ENCODE measurements around the gene NBPF1.
"Not testable (repeated sequence)": the region's sequence is repeated elsewhere in the genome, so short reads cannot be mapped to it uniquely, and the experiment has no call there.

The NBPF1 gene

DNA sequence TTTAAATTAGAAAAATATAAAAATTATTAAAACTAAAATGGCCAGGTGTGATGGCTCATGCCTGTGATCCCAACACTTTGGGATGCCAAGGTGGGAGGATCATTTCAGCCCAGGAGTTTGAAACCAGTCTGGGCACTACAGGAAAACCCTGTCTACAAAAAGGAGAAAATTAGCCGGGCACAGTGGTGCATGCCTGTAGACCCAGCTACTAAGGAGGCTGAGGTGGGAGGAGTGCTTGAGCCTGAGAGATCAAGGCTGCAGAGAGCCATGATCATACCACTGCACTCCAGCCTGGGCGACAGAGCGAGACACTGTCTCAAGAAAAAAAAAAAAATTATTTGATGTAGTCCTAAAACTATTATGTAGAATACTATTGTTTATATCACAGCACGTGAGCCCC lies 3.6 kb downstream of the NBPF1 start:
- H3K27me3 ChIP-seq; H3K4me1 ChIP-seq; H3K9me3 ChIP-seq; H3K36me3 ChIP-seq; H3K4me3 ChIP-seq (ENCODE audit: low read depth, low read length); DNase-seq: not testable (repeated sequence)

DNA sequence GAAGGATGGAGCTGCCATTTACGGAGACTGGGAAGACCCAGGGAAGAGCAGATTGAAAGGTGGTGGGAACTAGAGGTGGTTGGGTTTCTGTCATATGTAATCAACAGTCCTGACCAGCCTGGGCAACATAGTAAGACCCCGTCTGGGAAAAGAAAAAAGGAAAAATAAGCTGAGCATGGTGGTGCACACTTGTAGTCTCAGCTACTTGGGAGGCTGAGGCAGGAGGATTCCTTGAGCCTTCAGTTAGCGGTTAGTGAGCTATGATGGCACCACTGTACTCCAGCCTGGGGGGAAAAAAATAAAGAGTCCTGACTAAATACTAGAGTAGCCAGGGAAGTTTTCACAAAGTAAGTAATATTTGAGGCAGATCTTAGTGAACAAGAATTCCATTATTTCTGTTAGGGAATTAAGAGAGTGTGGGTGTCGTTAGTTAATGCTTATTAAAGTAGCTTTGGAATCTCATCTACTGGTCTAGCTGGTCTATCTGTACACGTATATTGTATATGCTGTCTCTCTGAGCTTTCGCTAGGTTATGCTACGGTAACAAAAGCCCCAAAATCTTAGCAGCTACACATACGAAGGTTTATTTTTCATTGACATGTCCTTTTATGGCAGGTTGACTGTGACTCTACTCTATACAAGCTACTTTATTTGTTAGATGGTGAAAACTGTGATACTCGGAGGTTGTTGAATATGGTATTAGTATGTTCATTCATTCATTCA lies 4.4 kb downstream of the NBPF1 start:
- Histone ChIP-seq H3K4me1 (no peaks in the 10 kb centered on the region), H3K27me3 (no peaks in the 10 kb centered on the region), H3K9me3 (no peaks in the 10 kb centered on the region), H3K36me3 (no peaks in the 10 kb centered on the region), H3K4me3 (ENCODE audit: low read depth, low read length) (no peak overlapping the region)
- TF ChIP-seq, protein P1, sequence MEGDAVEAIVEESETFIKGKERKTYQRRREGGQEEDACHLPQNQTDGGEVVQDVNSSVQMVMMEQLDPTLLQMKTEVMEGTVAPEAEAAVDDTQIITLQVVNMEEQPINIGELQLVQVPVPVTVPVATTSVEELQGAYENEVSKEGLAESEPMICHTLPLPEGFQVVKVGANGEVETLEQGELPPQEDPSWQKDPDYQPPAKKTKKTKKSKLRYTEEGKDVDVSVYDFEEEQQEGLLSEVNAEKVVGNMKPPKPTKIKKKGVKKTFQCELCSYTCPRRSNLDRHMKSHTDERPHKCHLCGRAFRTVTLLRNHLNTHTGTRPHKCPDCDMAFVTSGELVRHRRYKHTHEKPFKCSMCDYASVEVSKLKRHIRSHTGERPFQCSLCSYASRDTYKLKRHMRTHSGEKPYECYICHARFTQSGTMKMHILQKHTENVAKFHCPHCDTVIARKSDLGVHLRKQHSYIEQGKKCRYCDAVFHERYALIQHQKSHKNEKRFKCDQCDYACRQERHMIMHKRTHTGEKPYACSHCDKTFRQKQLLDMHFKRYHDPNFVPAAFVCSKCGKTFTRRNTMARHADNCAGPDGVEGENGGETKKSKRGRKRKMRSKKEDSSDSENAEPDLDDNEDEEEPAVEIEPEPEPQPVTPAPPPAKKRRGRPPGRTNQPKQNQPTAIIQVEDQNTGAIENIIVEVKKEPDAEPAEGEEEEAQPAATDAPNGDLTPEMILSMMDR (IDR thresholded peaks at IDR 0.05; ENCODE audit: low read depth, low read length) = no peak
- DNase-seq = no peak

DNA sequence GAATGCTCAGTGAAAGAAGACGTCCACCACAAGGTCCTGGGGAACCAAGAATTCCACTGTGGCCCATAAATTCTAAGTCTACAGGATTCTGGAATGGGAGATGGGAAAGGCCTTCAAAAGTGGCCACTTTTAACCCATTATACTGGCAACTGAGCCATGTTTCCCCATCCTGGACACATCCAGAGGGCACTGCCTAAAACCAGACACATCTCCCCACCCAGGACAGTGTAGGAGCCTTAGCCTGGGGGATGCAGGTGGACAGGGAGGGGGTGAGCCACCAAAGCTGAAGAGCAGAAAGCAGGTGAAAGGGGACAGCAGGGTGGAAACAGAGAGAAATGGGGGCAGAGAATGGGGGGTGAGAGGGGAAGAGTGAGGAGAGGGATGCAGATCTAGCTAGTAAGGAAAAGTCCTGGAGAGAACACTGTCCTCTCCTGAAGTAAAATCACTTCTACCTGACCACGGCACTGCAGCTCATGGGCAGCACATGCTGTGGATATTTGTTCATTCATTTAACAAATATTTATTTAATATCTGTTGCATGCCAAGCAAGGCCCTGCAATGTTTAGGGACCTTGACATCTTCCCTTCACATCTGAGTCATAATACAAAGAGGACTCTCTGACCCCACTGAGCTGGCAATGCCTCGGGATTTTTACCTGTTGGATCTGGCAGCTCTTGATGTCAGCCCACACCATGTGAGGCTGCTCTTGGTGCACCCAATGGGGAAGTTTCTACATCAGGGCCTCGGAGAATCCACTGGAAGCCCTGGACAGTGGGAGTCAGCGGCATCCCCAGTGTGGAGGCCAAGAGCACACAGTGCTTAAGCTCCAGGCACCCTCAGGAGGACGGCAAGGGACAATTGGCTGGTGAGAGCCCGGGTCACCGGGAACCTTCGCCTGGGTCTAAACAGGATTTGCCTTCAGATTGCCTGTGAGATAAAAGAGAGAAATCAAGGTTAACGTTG lies 5.2 kb downstream of the NBPF1 start:
- not testable (repeated sequence) for H3K4me1 ChIP-seq; DNase-seq; H3K27me3 ChIP-seq; H3K9me3 ChIP-seq; H3K36me3 ChIP-seq; H3K4me3 ChIP-seq (ENCODE audit: low read depth, low read length)

DNA sequence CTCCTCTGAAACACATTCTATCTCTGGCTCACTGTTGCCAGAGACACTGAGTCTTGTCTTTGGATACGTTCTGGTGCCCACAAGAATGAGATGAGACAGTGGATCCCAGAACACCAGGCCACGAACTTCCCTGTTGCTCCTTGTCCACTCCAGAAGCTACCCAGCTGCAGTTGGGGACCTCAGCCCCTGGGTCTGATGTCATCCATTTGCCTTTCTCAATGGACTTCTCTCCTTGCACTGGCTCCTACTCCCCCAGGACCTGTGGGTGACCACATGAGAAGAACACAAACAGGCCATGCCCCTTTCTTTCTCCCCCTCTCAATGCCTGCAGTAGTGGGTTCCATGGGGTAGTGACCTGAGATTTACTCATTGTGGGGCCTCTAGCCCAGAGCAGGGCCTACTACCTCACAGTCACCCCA lies 5.9 kb downstream of the NBPF1 start:
- DNase-seq = no peak
- Histone ChIP-seq H3K9me3 (no peaks in the 10 kb centered on the region), H3K36me3 (no peaks in the 10 kb centered on the region), H3K4me1 (no peaks in the 10 kb centered on the region), H3K27me3 (no peaks in the 10 kb centered on the region), H3K4me3 (ENCODE audit: low read depth, low read length) (no peak overlapping the region)
- TF ChIP-seq, protein P1 (IDR thresholded peaks at IDR 0.05; ENCODE audit: low read depth, low read length) = no peak

DNA sequence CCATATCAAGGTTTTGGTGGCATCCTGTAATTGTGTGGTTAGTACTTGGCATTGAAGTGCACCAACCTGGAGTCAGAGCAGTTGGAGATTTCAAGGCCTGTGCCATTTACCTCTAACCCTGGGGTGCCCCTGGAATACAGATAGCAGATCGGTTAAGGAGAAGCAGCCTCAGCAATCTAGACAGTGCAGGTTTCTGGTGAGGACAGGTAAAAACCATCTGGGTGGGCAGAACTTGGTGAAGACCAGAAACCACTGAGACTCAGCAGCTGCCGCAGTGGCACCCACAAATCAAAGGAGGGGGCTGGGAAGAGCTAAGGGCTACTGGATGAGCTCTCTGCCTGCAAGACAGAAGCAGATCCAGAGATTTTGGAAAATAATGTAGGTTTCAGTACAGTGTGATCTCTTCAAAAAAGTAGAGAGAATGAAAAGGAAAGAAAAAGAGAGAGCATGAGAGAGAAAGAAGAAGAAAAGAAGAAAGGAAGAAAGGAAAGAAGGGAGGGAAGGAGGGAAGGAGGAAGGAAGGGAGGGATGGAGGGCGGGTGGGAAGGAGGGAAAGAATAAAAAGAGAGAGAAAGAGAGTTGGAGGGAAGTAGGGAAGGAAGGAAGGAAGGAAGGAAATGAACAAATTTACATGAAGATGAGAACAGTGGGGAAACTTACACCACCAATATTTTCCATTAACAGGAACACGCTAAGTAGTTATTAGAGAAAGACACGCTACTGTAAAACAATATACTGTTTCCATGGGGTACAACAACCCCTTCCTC lies 6.5 kb downstream of the NBPF1 start:
- not testable (repeated sequence) for H3K4me1 ChIP-seq; H3K9me3 ChIP-seq; DNase-seq; H3K36me3 ChIP-seq; H3K4me3 ChIP-seq (ENCODE audit: low read depth, low read length); H3K27me3 ChIP-seq

DNA sequence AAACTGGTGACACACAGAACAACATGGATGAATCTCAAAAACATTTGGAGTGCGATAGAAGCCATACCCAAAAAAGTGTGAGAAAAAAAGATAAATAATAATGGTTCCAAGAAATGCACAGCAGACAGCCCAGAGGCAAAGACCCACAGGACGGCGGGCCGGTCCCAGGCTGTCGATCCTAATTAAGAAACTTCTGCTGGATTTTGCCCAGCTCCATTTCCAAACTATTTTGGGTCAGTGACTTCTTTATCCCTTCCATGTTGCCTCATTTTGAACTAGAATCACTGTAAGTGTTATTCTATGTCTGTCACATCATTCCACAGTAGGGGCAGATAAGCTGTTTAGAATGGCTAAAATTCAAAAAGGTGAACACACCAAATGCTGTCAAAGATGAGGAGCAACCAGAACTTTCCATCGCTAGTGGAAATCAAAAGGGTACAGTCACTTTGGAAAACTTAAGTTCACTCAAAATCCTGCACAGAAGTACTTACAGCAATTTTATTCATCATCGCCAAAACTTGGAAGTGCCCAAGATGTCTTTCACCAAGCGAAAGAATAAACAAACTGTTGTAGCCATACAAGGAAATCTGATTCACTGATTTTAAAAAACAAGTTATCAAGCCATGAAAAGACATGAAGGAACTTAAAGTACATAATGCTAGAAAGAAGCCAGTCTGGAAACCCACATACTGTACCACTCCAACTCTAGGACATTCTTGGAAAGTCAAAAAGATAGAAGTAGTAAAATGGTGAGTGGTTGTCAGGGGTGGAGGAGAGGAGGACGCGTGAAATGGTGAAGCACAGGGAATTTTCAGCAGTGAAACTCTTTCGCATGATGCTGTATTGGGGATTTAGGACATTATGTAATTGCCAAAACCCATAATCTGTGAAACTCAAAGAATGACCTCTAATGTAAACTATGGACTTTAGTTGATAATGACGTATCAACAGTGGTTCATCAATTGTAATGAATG lies 7.5 kb downstream of the NBPF1 start:
- Histone ChIP-seq H3K36me3 (no peaks in the 10 kb centered on the region), H3K4me3 (ENCODE audit: low read depth, low read length) (no peak overlapping the region), H3K27me3 (no peaks in the 10 kb centered on the region), H3K9me3 (no peaks in the 10 kb centered on the region), H3K4me1 (no peaks in the 10 kb centered on the region)
- TF ChIP-seq, protein P1 (IDR thresholded peaks at IDR 0.05; ENCODE audit: low read depth, low read length) = no peak
- no peak for DNase-seq

DNA sequence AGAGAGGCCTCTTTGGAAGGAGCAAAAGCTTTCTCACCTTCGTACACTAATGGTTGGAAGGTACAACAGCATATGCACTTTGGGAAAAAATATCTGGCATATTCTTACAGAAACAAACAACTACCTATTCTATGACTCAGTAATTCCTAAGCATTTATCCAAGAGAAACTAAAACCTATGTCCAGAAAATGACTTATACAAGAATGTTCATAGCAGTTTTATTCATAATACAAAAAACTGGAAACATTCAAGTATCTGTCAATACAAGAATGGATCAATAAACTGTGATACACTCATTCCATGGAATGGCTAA lies 8.2 kb downstream of the NBPF1 start:
- Histone ChIP-seq H3K27me3 (no peaks in the 10 kb centered on the region), H3K36me3 (no peaks in the 10 kb centered on the region), H3K4me1 (no peaks in the 10 kb centered on the region), H3K9me3 (no peaks in the 10 kb centered on the region), H3K4me3 (ENCODE audit: low read depth, low read length) (no peak overlapping the region)
- TF ChIP-seq, protein P1 (IDR thresholded peaks at IDR 0.05; ENCODE audit: low read depth, low read length) = no peak
- no peak for DNase-seq

DNA sequence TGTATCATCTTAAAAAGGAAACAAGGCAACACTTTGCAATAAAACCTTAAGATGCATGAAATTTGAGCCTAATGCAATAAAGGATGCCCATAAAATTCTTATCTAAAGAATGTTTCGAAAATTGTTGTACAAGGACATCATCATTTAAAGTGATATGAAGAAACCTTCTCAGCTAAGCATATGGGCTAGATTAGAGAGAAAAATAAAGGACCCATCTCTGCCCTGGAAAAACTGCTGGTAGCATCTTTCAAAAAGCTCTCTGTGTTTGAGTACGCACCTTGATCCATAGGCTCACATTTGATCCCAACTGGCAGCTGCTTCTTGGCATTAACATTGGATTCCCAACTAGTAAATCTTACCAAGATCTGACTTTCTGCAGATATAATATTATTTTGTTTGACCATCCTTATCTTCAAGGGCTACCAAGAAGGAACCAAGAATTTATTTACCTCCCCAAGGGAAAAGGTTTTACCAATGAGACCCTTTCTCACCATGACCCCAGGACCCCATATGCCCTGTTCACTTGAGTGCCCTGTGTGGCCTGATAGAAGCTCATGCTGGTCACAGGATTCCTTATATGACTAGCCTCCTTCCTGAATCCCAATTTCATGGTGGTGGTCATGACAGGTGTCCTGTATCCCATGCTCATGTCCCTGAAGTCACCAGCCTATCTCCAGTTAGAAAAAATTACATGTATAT lies 8.7 kb downstream of the NBPF1 start:
- not testable (repeated sequence) for H3K36me3 ChIP-seq; H3K9me3 ChIP-seq; DNase-seq; H3K27me3 ChIP-seq; H3K4me1 ChIP-seq; H3K4me3 ChIP-seq (ENCODE audit: low read depth, low read length)

DNA sequence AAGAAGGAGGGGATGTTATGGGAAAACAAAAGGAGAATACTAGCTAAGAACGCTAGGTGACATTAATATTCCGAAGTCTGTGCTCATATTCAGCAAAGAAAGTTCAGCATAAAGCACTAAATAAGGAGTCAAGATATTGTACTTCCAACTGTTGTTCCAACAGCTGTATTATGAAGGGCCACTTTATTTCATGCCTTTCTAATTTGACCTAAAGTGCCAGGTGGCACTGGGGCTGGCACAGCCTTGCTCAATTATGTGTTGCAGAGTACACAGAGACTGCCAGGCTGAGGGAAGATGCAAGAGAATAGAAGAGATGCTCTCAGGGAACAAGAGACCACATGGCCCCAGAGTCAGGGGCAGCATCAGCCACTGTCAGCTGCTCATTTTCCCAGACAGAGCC lies 9.7 kb downstream of the NBPF1 start:
- not testable (repeated sequence) for H3K36me3 ChIP-seq; H3K4me3 ChIP-seq (ENCODE audit: low read depth, low read length); H3K9me3 ChIP-seq; H3K4me1 ChIP-seq; H3K27me3 ChIP-seq; DNase-seq

All from BE2C (cell line).